HL-60 (cell line): ENCODE results near the gene TRIP10.
"Not testable (repeated sequence)": the region's sequence is repeated elsewhere in the genome, so short reads cannot be mapped to it uniquely, and the experiment has no call there.

Source experiments
- CTCF ChIP-seq: IDR thresholded peaks from one replicate; pipeline ENCODE4 v1.5.1; 2011; ENCODE audit warnings: low read length, control low read depth, inconsistent platforms; ENCODE audit not compliant: insufficient read depth
- GABPA ChIP-seq: IDR thresholded peaks from 2 replicates; pipeline ENCODE4 v1.6.1; 2012; ENCODE audit warnings: low read depth
- POLR2AphosphoS5 ChIP-seq: IDR thresholded peaks from 2 replicates; pipeline ENCODE4 v1.6.1; 2012; ENCODE audit warnings: low read depth
- REST ChIP-seq: IDR thresholded peaks from 2 replicates; pipeline ENCODE4 v1.6.1; 2012; ENCODE audit warnings: low read depth; ENCODE audit not compliant: insufficient replicate concordance

- not testable (repeated sequence) for TF ChIP-seq CTCF, POLR2AphosphoS5, GABPA, REST
These were observed 36.6 kb downstream of the TRIP10 start for GRCh38 chr19:6776045-6776444.
